Hepatocyte (in vitro differentiated cells): ENCODE results near the gene HES1.
"Not testable (repeated sequence)": the region's sequence is repeated elsewhere in the genome, so short reads cannot be mapped to it uniquely, and the experiment has no call there.

ENCODE experiments used
- CTCF ChIP-seq: fragments of 200-600 bp; sonication (generic); IDR thresholded peaks from 2 replicates; pipeline ENCODE4 v1.5.1; 2016; ENCODE audit warnings: antibody characterized with exemption, mild to moderate bottlenecking; ENCODE audit not compliant: poor library complexity
- EZH2 ChIP-seq: fragments of 200-600 bp; sonication (generic); IDR thresholded peaks from 2 replicates; pipeline ENCODE4 v1.6.1; 2016; ENCODE audit warnings: antibody characterized with exemption, mild to moderate bottlenecking, borderline replicate concordance

GRCh38 chr3:194150935-194151302, 15.0 kb downstream of the HES1 start:
- not testable (repeated sequence) for TF ChIP-seq CTCF, EZH2
